ENCODE results near the gene DSC1. TPM values are rescaled to one million over a fixed set of nuclear protein-coding genes. Genes with fewer than 3 reads are reported as not detected.

The DSC1 gene
- total and polyA plus RNA-seq, 2 of the 13 experiments (the other 11 are each of a cell fraction or from before 2014, with no cell fraction given) = not detected

DNA sequence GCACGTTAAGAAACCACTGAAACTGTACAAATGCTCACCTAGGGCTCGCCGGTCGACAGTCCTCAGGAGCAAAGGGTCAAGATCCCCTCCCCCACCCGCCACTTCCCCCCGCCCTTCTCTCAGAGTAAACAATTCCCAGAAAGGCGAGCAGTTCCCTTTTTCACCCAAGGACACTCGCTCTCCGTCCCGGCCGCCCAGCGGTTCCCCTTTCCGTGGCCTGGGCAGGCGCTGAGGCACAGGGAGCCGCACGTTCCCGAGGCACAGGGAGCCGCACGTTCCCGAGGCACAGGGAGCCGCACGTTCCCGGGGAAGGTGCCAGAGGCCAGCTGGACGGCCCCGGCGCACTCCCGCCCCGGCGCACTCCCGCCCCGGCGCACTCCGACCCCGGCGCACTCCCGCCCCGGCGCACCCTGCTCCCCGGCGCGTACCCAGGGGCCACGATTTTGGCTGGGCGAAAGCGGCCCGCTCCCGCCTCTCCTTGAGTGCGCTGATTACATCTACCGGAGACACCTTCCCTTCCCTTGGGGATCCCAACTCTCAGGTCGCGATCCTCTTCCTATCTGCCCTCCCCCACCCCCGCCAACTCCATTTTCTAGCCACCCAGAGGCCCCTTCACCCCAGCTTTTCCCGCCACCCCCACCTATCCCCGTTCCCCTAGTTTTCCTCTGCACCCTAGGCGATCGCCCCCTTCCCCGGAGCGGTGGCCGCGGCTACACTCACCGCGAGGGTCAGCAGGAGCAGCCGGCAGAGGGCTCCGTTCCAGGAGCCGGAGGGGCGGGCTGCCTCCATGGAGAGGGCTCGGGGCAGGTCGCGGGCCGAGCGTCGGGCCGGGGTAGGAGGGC lies 61.3 kb downstream of the DSC1 start (continued):
- TF ChIP-seq, protein P1, sequence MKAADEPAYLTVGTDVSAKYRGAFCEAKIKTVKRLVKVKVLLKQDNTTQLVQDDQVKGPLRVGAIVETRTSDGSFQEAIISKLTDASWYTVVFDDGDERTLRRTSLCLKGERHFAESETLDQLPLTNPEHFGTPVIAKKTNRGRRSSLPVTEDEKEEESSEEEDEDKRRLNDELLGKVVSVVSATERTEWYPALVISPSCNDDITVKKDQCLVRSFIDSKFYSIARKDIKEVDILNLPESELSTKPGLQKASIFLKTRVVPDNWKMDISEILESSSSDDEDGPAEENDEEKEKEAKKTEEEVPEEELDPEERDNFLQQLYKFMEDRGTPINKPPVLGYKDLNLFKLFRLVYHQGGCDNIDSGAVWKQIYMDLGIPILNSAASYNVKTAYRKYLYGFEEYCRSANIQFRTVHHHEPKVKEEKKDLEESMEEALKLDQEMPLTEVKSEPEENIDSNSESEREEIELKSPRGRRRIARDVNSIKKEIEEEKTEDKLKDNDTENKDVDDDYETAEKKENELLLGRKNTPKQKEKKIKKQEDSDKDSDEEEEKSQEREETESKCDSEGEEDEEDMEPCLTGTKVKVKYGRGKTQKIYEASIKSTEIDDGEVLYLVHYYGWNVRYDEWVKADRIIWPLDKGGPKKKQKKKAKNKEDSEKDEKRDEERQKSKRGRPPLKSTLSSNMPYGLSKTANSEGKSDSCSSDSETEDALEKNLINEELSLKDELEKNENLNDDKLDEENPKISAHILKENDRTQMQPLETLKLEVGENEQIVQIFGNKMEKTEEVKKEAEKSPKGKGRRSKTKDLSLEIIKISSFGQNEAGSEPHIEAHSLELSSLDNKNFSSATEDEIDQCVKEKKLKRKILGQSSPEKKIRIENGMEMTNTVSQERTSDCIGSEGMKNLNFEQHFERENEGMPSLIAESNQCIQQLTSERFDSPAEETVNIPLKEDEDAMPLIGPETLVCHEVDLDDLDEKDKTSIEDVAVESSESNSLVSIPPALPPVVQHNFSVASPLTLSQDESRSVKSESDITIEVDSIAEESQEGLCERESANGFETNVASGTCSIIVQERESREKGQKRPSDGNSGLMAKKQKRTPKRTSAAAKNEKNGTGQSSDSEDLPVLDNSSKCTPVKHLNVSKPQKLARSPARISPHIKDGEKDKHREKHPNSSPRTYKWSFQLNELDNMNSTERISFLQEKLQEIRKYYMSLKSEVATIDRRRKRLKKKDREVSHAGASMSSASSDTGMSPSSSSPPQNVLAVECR (CRISPR knock-in tag; IDR thresholded peaks at IDR 0.05; ENCODE audit: borderline replicate concordance) = peak; percentile 54; the same call in 1 of the 2 replicates
- TF ChIP-seq NCOA1 (CRISPR knock-in tag; IDR thresholded peaks at IDR 0.05) (0 out of 2 replicates have a peak, but pooled peaks have one; percentile 31), MXI1 (IDR thresholded peaks at IDR 0.05; ENCODE audit: borderline replicate concordance, low read depth, low read length) (no peak), ZNF776 (CRISPR knock-in tag; IDR thresholded peaks at IDR 0.05) (peak; percentile 40; the same call in 1 of the 2 replicates), ZNF773 (CRISPR knock-in tag; IDR thresholded peaks at IDR 0.05; ENCODE audit: borderline replicate concordance) (0 out of 2 replicates have a peak, but pooled peaks have one; percentile 38), ZNF674 (CRISPR knock-in tag; IDR thresholded peaks at IDR 0.05; ENCODE audit: low read depth) (no peak; the same call in 1 of the 2 replicates), PAX8 (CRISPR knock-in tag; IDR thresholded peaks at IDR 0.05; ENCODE audit: borderline replicate concordance) (no peak), ZNF577 (CRISPR knock-in tag; IDR thresholded peaks at IDR 0.05; ENCODE audit: borderline replicate concordance, low read depth) (no peak), NR1H2 (CRISPR knock-in tag; IDR thresholded peaks at IDR 0.05; ENCODE audit: borderline replicate concordance, low read depth) (no peak), FOXA3 (CRISPR knock-in tag; IDR thresholded peaks at IDR 0.05) (peak; percentile 51; the same call in 1 of the 2 replicates), ZSCAN29 (CRISPR knock-in tag; conservative IDR thresholded peaks at IDR 0.05) (peak; percentile 57; the same call in 1 of the 2 replicates), SMAD1 (CRISPR knock-in tag; IDR thresholded peaks at IDR 0.05; ENCODE audit: borderline replicate concordance, low read depth) (no peak), SALL1 (CRISPR knock-in tag; IDR thresholded peaks at IDR 0.05) (peak; percentile 50; the same call in 1 of the 2 replicates), ZFP1 (CRISPR knock-in tag; IDR thresholded peaks at IDR 0.05) (no peak)
- TF ChIP-seq, protein P2, sequence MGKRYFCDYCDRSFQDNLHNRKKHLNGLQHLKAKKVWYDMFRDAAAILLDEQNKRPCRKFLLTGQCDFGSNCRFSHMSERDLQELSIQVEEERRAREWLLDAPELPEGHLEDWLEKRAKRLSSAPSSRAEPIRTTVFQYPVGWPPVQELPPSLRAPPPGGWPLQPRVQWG (CRISPR knock-in tag; IDR thresholded peaks at IDR 0.05; ENCODE audit: borderline replicate concordance, low read depth) = no peak
- TF ChIP-seq, protein P3, sequence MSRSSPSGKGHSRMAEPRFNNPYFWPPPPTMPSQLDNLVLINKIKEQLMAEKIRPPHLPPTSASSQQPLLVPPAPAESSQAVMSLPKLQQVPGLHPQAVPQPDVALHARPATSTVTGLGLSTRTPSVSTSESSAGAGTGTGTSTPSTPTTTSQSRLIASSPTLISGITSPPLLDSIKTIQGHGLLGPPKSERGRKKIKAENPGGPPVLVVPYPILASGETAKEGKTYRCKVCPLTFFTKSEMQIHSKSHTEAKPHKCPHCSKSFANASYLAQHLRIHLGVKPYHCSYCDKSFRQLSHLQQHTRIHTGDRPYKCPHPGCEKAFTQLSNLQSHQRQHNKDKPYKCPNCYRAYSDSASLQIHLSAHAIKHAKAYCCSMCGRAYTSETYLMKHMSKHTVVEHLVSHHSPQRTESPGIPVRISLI (CRISPR knock-in tag; IDR thresholded peaks at IDR 0.05; ENCODE audit: borderline replicate concordance) = no peak
- TF ChIP-seq, protein P4, sequence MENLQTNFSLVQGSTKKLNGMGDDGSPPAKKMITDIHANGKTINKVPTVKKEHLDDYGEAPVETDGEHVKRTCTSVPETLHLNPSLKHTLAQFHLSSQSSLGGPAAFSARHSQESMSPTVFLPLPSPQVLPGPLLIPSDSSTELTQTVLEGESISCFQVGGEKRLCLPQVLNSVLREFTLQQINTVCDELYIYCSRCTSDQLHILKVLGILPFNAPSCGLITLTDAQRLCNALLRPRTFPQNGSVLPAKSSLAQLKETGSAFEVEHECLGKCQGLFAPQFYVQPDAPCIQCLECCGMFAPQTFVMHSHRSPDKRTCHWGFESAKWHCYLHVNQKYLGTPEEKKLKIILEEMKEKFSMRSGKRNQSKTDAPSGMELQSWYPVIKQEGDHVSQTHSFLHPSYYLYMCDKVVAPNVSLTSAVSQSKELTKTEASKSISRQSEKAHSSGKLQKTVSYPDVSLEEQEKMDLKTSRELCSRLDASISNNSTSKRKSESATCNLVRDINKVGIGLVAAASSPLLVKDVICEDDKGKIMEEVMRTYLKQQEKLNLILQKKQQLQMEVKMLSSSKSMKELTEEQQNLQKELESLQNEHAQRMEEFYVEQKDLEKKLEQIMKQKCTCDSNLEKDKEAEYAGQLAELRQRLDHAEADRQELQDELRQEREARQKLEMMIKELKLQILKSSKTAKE (CRISPR knock-in tag; IDR thresholded peaks at IDR 0.05; ENCODE audit: borderline replicate concordance) = no peak
- TF ChIP-seq, protein P5, sequence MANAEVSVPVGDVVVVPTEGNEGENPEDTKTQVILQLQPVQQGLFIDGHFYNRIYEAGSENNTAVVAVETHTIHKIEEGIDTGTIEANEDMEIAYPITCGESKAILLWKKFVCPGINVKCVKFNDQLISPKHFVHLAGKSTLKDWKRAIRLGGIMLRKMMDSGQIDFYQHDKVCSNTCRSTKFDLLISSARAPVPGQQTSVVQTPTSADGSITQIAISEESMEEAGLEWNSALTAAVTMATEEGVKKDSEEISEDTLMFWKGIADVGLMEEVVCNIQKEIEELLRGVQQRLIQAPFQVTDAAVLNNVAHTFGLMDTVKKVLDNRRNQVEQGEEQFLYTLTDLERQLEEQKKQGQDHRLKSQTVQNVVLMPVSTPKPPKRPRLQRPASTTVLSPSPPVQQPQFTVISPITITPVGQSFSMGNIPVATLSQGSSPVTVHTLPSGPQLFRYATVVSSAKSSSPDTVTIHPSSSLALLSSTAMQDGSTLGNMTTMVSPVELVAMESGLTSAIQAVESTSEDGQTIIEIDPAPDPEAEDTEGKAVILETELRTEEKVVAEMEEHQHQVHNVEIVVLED (CRISPR knock-in tag; IDR thresholded peaks at IDR 0.05; ENCODE audit: borderline replicate concordance) = no peak; the same call in 1 of the 2 replicates

Measured in HepG2 (cell line).